Astrocyte of the spinal cord (primary cell): ENCODE data around the gene CEP70.
"Not testable (repeated sequence)": the region's sequence is repeated elsewhere in the genome, so short reads cannot be mapped to it uniquely, and the experiment has no call there.

Source experiments
- DNase-seq: peaks from one replicate; pipeline ENCODE4 v3.0.0; 2011; ENCODE audit warnings: low read depth, low spot score
- H3K4me3 ChIP-seq: 2 replicates; pipeline ENCODE4 v1.5.1; 2011; ENCODE audit warnings: low read depth, mild to moderate bottlenecking, low read length, moderate library complexity
- CTCF ChIP-seq: IDR thresholded peaks from 2 replicates; pipeline ENCODE4 v1.5.1; 2012; ENCODE audit warnings: low read depth, mild to moderate bottlenecking, low read length, inconsistent platforms
- in situ Hi-C: cut with HindIII; loops from 2 replicates; pipeline ENCODE4 v1.10.0; 2017; ENCODE audit warnings: low sequenced_read_pairs

CEP70 gene

DNA sequence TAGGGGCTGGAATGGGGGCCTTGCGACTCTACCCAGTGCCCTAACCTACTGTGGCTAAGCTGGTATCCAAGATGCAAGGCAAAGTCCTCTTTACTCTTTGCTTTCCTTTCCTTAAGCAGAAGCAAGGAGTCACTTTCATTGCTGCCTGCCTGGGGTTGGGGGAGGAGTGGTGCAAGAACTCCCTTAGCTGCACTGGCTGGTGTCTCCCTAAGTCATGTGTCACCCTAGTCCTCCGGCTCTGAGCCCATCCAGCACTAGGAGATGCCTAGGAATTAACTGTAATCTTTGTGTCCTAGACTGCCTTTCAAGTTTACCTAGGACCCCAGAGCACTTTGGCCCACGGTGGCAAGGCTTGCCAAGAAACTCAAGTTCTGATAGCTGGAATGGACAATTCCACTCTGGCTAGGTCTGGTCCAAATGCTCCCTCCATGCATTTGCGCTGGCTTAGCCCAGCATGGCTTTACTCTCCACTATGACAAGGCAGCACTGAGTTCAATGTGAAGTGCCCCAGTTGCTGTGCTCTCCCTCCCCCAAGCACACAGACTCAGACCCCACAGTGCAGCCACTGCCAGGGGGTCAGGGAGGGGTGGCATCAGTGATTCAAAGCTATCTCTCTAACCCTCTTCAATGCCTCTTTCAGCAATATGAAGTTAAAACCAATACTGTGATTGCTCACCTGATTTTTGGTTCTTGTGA lies 100.9 kb downstream of the CEP70 start:
- in situ Hi-C loops = no loop called here
- DNase-seq = no peak
- no peak overlapping the region for H3K4me3 ChIP-seq
- no peak for TF ChIP-seq CTCF

DNA sequence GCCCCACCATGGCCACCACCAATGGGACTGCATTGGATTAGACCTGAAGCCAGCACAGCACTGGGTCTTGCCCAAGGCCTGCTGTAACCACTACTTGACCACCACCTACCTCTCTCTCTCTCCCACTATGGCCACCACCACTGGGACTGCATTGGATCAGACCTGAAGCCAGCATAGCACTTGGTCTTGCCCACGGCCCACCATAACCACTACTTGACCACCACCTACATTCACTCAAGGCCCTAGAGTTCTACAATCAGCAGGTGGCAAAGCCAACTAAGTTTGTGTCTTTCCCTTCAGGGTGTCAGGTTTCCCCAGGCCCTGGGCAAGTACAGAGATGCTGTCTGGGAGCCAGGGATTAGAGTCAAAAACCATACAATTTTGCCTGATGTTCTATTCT lies 102.1 kb downstream of the CEP70 start:
- no peak for DNase-seq
- no peak overlapping the region for H3K4me3 ChIP-seq
- TF ChIP-seq CTCF = no peak
- in situ Hi-C loops = no loop called here

DNA sequence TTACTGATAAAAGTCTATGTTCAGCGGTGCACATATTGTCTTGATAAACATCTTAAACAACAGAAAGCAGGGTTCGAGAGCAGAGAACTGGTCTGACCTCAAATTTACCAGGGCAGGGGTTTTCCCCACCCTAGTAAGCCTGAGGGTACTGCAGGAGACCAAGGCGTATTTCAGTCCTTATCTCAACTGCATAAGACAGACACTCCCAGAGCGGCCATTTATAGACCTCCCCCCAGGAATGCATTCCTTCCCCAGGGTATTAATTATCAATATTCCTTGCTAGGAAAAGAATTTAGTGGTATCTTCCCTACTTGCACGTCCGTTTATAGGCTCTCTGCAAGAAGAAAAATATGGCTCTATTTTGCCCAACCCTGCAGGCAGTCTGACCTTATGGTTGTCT lies 107.5 kb downstream of the CEP70 start:
- in situ Hi-C loops, DNase-seq, H3K4me3 ChIP-seq: not testable (repeated sequence)

- H3K4me3 ChIP-seq, in situ Hi-C loops, DNase-seq: not testable (repeated sequence)
Measured at GRCh38 chr3:138484672-138485071, 109.4 kb downstream of the CEP70 start.

GRCh38 chr3:138479438-138479863 lies 114.6 kb downstream of the CEP70 start:
- in situ Hi-C loops = no loop called here
- peak; percentile 47 for DNase-seq
- H3K4me3 ChIP-seq = no peak overlapping the region
- peak; percentile 93 for TF ChIP-seq CTCF

GRCh38 chr3:138477801-138478200 lies 116.3 kb downstream of the CEP70 start:
- in situ Hi-C loops = no loop called here
- no peak overlapping the region for H3K4me3 ChIP-seq
- no peak for TF ChIP-seq CTCF
- no peak for DNase-seq

DNA sequence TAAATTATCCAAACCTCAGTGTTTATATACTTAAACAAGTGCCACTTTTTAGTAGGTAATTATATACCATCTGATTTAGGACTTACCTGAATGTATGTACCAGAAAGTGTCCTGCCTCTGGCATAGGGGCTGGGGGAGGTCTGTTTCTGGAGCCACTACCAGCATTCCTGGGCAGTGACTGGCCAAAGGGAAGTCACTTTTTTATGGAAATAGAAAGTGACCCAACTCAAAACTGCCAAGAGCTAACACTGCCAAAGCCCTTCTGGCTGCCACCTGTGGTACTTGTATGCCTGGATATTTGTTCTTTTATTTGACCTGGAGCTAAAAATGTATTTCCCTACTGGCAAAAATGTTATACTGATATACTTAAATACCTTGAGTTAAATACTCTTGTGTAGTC lies 116.9 kb downstream of the CEP70 start:
- DNase-seq = no peak
- TF ChIP-seq CTCF = no peak
- in situ Hi-C loops = no loop called here
- no peak overlapping the region for H3K4me3 ChIP-seq

DNA sequence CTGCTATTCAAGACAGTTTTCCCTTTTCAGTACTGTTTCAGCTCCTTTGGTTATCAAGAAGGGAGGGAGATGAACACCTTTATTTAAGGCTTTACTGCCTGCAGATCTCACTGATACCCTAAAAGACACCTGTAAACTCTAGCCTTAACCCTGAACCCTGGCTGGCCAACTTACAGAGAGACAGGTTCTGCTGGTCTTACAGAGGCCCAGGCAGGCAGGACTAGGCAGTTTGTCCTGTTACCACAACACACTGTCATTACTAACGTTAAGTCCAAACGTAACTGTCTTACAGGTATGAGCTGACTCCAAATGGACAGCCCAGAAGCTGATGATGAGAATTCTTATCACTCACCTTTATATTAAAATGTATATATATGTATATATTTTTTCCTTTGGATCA lies 117.5 kb downstream of the CEP70 start:
- no peak overlapping the region for H3K4me3 ChIP-seq
- no peak for TF ChIP-seq CTCF
- in situ Hi-C loops = no loop called here
- DNase-seq = no peak
